ENCODE data around the gene DDX25.
A peak's percentile ranks its signal among the peaks of the same experiment; 100 is the strongest.

Gene DDX25

GRCh38 chr11:125892071-125892470 lies 12.2 kb upstream of the DDX25 start:
- no peak for DNase-seq (ENCODE audit: extremely low read depth, low read depth)
- no peak overlapping the region for H3K4me3 ChIP-seq (replicated peaks; ENCODE audit: low read depth, low read length)
- TF ChIP-seq CTCF (IDR thresholded peaks at IDR 0.05; ENCODE audit: low read depth, low read length, missing control alignments), result no peak

- H3K4me3 ChIP-seq (replicated peaks; ENCODE audit: low read depth, low read length), result no peak overlapping the region
- no peak for TF ChIP-seq CTCF (IDR thresholded peaks at IDR 0.05; ENCODE audit: low read depth, low read length, missing control alignments)
- DNase-seq (ENCODE audit: extremely low read depth, low read depth), result no peak
Measured at GRCh38 chr11:125892994-125893393, 11.3 kb upstream of the DDX25 start.

- no peak for TF ChIP-seq CTCF (IDR thresholded peaks at IDR 0.05; ENCODE audit: low read depth, low read length, missing control alignments)
- peak overlapping the region; percentile 90 for H3K4me3 ChIP-seq (replicated peaks; ENCODE audit: low read depth, low read length)
- DNase-seq (ENCODE audit: extremely low read depth, low read depth), result no peak
Measured at GRCh38 chr11:125901872-125902271, 2.4 kb upstream of the DDX25 start.

- DNase-seq (ENCODE audit: extremely low read depth, low read depth), result no peak
- no peak for TF ChIP-seq CTCF (IDR thresholded peaks at IDR 0.05; ENCODE audit: low read depth, low read length, missing control alignments)
Measured at GRCh38 chr11:125902277-125902926, 1.9 kb upstream of the DDX25 start.

GRCh38 chr11:125902927-125903710 lies 1.2 kb upstream of the DDX25 start, which contains the start of gene PUS3:
TSS of gene PUS3 (minus strand) at chr11:125903206. CDS start at chr11:125896284, 6,922 bp downstream.
- no peak for TF ChIP-seq CTCF (IDR thresholded peaks at IDR 0.05; ENCODE audit: low read depth, low read length, missing control alignments)
- peak; percentile 36 for DNase-seq (ENCODE audit: extremely low read depth, low read depth)
- H3K4me3 ChIP-seq (replicated peaks; ENCODE audit: low read depth, low read length), result peak within 1 kb of the TSS; percentile 90

More at GRCh38 chr11:125902277-125902926, 1.9 kb upstream of the DDX25 start:
- peak overlapping the region; percentile 90 for H3K4me3 ChIP-seq (replicated peaks; ENCODE audit: low read depth, low read length)

GRCh38 chr11:125904678-125905077 lies 370 bp downstream of the DDX25 start:
- no peak for DNase-seq (ENCODE audit: extremely low read depth, low read depth)
- no peak overlapping the region for H3K4me3 ChIP-seq (replicated peaks; ENCODE audit: low read depth, low read length)
- TF ChIP-seq CTCF (IDR thresholded peaks at IDR 0.05; ENCODE audit: low read depth, low read length, missing control alignments), result no peak

All from HFF-Myc (cell line).